ENCODE measurements around the gene CLPSL2. TPM values are rescaled to one million over a fixed set of nuclear protein-coding genes. Genes with fewer than 3 reads are reported as not detected.

Gene CLPSL2
- total and polyA plus RNA-seq, 12 donors: not detected

DNA sequence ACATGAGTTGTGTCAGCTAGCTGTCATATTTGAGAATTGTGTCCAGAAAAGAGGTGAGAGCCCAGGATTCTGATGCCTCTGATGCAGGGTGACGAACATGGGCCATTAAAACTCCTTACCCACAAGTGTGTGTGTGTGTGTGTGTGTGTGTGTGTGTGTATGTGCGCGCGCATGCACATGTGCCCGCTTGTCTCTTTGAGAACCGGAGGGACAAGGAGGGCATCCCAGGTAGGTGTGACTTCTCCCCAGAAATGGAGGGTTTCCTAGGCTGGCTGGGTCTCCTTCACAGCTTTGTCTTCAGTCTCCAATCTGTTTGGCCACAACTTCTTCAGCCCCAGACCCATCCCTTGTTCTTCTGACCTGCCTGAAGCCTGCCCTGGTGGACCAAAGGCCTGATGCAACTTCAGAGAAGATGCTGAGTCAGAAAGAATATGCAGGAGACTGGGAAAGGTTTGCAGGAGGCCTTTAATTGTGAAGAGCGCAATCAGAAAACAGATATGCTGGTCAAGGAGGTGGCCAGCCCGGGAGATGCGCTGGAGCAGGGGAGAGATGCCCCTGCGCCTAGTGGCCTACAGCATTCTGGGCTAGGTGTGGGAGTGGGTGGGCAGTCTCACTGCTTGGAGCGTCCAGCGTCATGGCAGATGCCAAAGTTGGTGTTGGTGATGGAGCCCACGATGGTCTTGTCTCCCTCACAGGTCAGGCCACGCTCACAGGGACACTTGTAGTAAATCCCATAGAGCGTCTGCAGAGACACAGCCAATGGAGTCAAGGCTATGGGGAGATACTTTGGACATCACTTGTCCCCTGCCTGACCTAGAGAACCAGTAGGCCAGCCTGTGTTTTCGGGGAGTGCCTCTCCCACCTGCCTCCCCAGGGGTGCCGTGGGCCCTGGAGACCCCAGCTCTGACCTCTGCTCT is 18.4 kb downstream of the CLPSL2 start:
- no peak overlapping the region for H3K27ac ChIP-seq
- H3K9me3 ChIP-seq: no peaks in the 10 kb centered on the region
- ATAC-seq: peak in 3 of 8 donors; percentile 9 to 45 (median 15)
- no peaks in the 10 kb centered on the region for H3K36me3 ChIP-seq
- H3K4me1 ChIP-seq: no peaks in the 10 kb centered on the region
- DNase-seq: no peak
- no peak overlapping the region for H3K4me3 ChIP-seq
- TF ChIP-seq CTCF (IDR thresholded peaks at IDR 0.05): no peak
- 92 to 93% methylated on average over 17 of the region's 17 CpGs for WGBS, 2 donors
- H3K27me3 ChIP-seq: peaks cover 0 to 40% (median 14%) of the 10 kb centered on the region in 7 donors
- intact Hi-C loops (cut with DNase I): no loop called here

- no peak for TF ChIP-seq CTCF (IDR thresholded peaks at IDR 0.05)
- H3K27ac ChIP-seq: no peak overlapping the region
- no peaks in the 10 kb centered on the region for H3K9me3 ChIP-seq
- peak in 1 of 8 donors; percentile 49 for ATAC-seq
- no peak overlapping the region for H3K4me3 ChIP-seq
- WGBS, 2 donors: 84 to 90% methylated on average over 11 of the region's 11 CpGs
- no peaks in the 10 kb centered on the region for H3K4me1 ChIP-seq
- H3K27me3 ChIP-seq: peaks cover 0 to 33% (median 12%) of the 10 kb centered on the region in 7 donors
- intact Hi-C loops (cut with DNase I): no loop called here
- no peak for DNase-seq
- H3K36me3 ChIP-seq: no peaks in the 10 kb centered on the region
These were observed 19.2 kb downstream of the CLPSL2 start for GRCh38 chr6:35795453-35796071.

- no peaks in the 10 kb centered on the region for H3K4me1 ChIP-seq
- no peak for TF ChIP-seq CTCF (IDR thresholded peaks at IDR 0.05)
- H3K9me3 ChIP-seq: no peaks in the 10 kb centered on the region
- ATAC-seq (no peak), DNase-seq (no peak)
- WGBS, 2 donors: 84 to 87% methylated on average over 4 of the region's 4 CpGs
- intact Hi-C loops (cut with DNase I): no loop called here
- peaks cover 0 to 28% (median 10%) of the 10 kb centered on the region in 7 donors for H3K27me3 ChIP-seq
- no peaks in the 10 kb centered on the region for H3K36me3 ChIP-seq
- no peak overlapping the region for H3K4me3 ChIP-seq
- H3K27ac ChIP-seq: no peak overlapping the region
These were observed 19.8 kb downstream of the CLPSL2 start for GRCh38 chr6:35796236-35796635.

GRCh38 chr6:35797837-35798526 is 21.6 kb downstream of the CLPSL2 start:
- Histone ChIP-seq H3K4me1 (no peaks in the 10 kb centered on the region), H3K36me3 (no peaks in the 10 kb centered on the region), H3K27ac (no peak overlapping the region), H3K27me3 (peaks cover 0 to 22% (median 3%) of the 10 kb centered on the region in 7 donors), H3K4me3 (no peak overlapping the region), H3K9me3 (no peaks in the 10 kb centered on the region)
- ATAC-seq (peak in 1 of 8 donors; percentile 40), DNase-seq (no peak)
- intact Hi-C loops (cut with DNase I): loop anchor here in 3 of 10 donors (1.0 kb wide), 2 partner anchors 10 to 11 kb away; no protein-coding TSS in a partner anchor
- TF ChIP-seq CTCF (IDR thresholded peaks at IDR 0.05): no peak
- 74 to 76% methylated on average over 8 of the region's 8 CpGs for WGBS, 2 donors
